Measurements from ENCODE around the gene PRICKLE2.

Gene PRICKLE2

GRCh38 chr3:64224826-64225610, at the start of gene PRICKLE2:
Gene PRICKLE2, minus strand, starts transcription at chr3:64225466. Its CDS starts 26,539 bp downstream, at chr3:64198927.
- no peak for DNase-seq

- no peak for DNase-seq
Measured at GRCh38 chr3:64272842-64273241, 47.6 kb upstream of the PRICKLE2 start.

- DNase-seq, result no peak
Measured at GRCh38 chr3:64272271-64272670, 47.0 kb upstream of the PRICKLE2 start.

- no peak for DNase-seq
Measured at GRCh38 chr3:64271631-64272030, 46.4 kb upstream of the PRICKLE2 start.

GRCh38 chr3:64270866-64271260, 45.6 kb upstream of the PRICKLE2 start:
- no peak for DNase-seq

GRCh38 chr3:64270142-64270865, 45.0 kb upstream of the PRICKLE2 start:
- DNase-seq, result no peak

- no peak for DNase-seq
Measured at GRCh38 chr3:64268926-64269325, 43.7 kb upstream of the PRICKLE2 start.

- no peak for DNase-seq
Measured at GRCh38 chr3:64267721-64268604, 42.7 kb upstream of the PRICKLE2 start.

GRCh38 chr3:64266983-64267382, 41.7 kb upstream of the PRICKLE2 start:
- DNase-seq, result no peak

- DNase-seq, result no peak
Measured at GRCh38 chr3:64266065-64266931, 41.0 kb upstream of the PRICKLE2 start.

- no peak for DNase-seq
Measured at GRCh38 chr3:64265646-64266045, 40.4 kb upstream of the PRICKLE2 start.

GRCh38 chr3:64264501-64265109, 39.3 kb upstream of the PRICKLE2 start:
- DNase-seq, result no peak

GRCh38 chr3:64262574-64263114, 37.4 kb upstream of the PRICKLE2 start:
- DNase-seq, result no peak

GRCh38 chr3:64260431-64260830, 35.2 kb upstream of the PRICKLE2 start:
- DNase-seq, result no peak

GRCh38 chr3:64259636-64260035, 34.4 kb upstream of the PRICKLE2 start:
- no peak for DNase-seq

GRCh38 chr3:64257100-64257755, 32.0 kb upstream of the PRICKLE2 start:
- DNase-seq, result no peak

GRCh38 chr3:64255741-64256340, 30.6 kb upstream of the PRICKLE2 start:
- no peak for DNase-seq

GRCh38 chr3:64254443-64254842, 29.2 kb upstream of the PRICKLE2 start:
- no peak for DNase-seq

GRCh38 chr3:64253689-64254088, 28.4 kb upstream of the PRICKLE2 start:
- no peak for DNase-seq

GRCh38 chr3:64251019-64251418, 25.8 kb upstream of the PRICKLE2 start:
- no peak for DNase-seq
